WTC11 (cell line): ENCODE results near the gene XKR8.

Experiments used
- JAZF1 ChIP-seq: fragments of 250-450 bp; sonication (Bioruptor Pico); IDR thresholded peaks from 2 replicates; pipeline ENCODE4 v1.9.0; 2021; ENCODE audit warnings: moderate library complexity, mild to moderate bottlenecking, inconsistent platforms
- NFYB ChIP-seq: sonication (generic); formaldehyde crosslinking; conservative IDR thresholded peaks from 2 replicates; pipeline ENCODE4 v1.8.0; 2022; ENCODE audit warnings: low read depth, missing genetic modification reagents
- NR1H2 ChIP-seq: sonication (generic); formaldehyde crosslinking; IDR thresholded peaks from 2 replicates; pipeline ENCODE4 v1.9.0; 2021; ENCODE audit warnings: mild to moderate bottlenecking, moderate library complexity, missing genetic modification reagents
- SMAD3 ChIP-seq: sonication (generic); formaldehyde crosslinking; IDR thresholded peaks from 2 replicates; pipeline ENCODE4 v1.8.0; 2022; ENCODE audit warnings: missing genetic modification reagents, mild to moderate bottlenecking, borderline replicate concordance
- TCF7 ChIP-seq: sonication (generic); formaldehyde crosslinking; IDR thresholded peaks from 2 replicates; pipeline ENCODE4 v1.8.0; 2022; ENCODE audit warnings: mild to moderate bottlenecking, low read depth, missing genetic modification reagents, moderate library complexity
- ZBTB21 ChIP-seq: sonication (generic); formaldehyde crosslinking; IDR thresholded peaks from 2 replicates; pipeline ENCODE4 v1.8.1; 2023; ENCODE audit warnings: mild to moderate bottlenecking, missing genetic modification reagents, borderline replicate concordance
- TF ChIP-seq, protein P1 (sequence below): fragments of 250-450 bp; sonication (Bioruptor Pico); conservative IDR thresholded peaks from 2 replicates; pipeline ENCODE4 v1.9.0; 2021; ENCODE audit warnings: mild to moderate bottlenecking
- TF ChIP-seq, protein P2 (sequence below): fragments of 200-600 bp; IDR thresholded peaks from 2 replicates; pipeline ENCODE4 v1.8.0; 2022; ENCODE audit warnings: antibody characterized with exemption
- TF ChIP-seq, protein P3 (sequence below): sonication (generic); formaldehyde crosslinking; IDR thresholded peaks from 2 replicates; pipeline ENCODE4 v1.8.0; 2022; ENCODE audit warnings: mild to moderate bottlenecking, missing genetic modification reagents
- TF ChIP-seq, protein P4 (sequence below): sonication (generic); formaldehyde crosslinking; IDR thresholded peaks from 2 replicates; pipeline ENCODE4 v1.8.1; 2023; ENCODE audit warnings: mild to moderate bottlenecking, missing genetic modification reagents, moderate library complexity

DNA sequence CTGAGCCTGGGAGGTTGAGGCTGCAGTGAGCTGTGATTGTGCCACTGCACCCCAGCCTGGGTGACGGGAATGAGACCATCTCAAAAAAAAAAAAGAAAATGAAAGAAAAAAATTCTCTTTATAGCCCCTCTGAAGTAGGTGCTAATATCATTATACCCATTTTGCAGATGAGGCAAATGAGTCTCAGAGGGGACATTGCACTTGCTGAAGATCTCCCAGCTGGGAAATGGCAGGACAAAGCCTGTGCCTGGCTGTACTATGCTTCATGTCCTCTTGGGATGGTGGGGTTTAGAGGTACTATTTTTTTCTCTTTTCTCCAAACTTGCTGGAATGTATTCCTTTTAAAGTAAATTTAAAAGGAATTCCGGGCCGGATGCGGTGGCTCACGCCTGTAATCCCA is 23.4 kb upstream of the XKR8 start:
- TF ChIP-seq, protein P1, sequence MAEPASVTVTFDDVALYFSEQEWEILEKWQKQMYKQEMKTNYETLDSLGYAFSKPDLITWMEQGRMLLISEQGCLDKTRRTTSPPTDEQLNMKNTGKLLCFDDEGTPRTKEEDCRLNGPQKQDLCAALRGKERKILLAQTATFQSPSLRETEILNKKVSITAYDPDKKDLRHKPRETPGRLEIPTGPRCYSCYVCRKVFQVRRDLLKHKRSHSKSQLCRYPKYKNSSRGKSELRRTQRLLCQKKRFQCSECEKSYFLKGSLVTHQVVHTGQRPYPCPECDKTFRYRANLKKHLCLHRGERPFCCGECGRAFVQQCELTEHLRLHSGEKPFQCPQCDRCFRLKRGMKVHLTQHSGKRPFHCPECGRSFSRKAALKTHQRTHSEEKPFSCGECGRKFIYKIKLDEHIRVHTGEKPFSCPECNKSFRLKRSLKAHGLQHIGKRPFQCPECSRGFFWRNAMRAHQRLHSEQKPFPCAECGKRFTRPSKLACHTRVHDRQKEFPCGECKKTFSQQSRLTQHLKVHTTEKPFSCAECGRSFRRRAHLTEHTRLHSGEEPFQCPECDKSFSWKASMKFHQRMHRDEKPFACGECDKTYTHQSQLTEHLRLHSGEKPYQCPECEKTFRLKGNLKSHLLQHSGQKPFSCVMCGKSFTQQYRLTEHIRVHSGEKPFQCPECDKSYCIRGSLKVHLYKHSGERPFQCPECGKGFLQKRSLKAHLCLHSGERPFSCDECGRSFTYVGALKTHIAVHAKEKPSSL (CRISPR knock-in tag) = no peak
- TF ChIP-seq NFYB (CRISPR knock-in tag) (no peak), SMAD3 (CRISPR knock-in tag) (no peak), JAZF1 (CRISPR knock-in tag) (no peak), TCF7 (CRISPR knock-in tag) (no peak), ZBTB21 (no peak), NR1H2 (CRISPR knock-in tag) (no peak)
- TF ChIP-seq, protein P2, sequence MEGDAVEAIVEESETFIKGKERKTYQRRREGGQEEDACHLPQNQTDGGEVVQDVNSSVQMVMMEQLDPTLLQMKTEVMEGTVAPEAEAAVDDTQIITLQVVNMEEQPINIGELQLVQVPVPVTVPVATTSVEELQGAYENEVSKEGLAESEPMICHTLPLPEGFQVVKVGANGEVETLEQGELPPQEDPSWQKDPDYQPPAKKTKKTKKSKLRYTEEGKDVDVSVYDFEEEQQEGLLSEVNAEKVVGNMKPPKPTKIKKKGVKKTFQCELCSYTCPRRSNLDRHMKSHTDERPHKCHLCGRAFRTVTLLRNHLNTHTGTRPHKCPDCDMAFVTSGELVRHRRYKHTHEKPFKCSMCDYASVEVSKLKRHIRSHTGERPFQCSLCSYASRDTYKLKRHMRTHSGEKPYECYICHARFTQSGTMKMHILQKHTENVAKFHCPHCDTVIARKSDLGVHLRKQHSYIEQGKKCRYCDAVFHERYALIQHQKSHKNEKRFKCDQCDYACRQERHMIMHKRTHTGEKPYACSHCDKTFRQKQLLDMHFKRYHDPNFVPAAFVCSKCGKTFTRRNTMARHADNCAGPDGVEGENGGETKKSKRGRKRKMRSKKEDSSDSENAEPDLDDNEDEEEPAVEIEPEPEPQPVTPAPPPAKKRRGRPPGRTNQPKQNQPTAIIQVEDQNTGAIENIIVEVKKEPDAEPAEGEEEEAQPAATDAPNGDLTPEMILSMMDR = no peak
- TF ChIP-seq, protein P3, sequence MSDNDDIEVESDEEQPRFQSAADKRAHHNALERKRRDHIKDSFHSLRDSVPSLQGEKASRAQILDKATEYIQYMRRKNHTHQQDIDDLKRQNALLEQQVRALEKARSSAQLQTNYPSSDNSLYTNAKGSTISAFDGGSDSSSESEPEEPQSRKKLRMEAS (CRISPR knock-in tag) = no peak
- TF ChIP-seq, protein P4, sequence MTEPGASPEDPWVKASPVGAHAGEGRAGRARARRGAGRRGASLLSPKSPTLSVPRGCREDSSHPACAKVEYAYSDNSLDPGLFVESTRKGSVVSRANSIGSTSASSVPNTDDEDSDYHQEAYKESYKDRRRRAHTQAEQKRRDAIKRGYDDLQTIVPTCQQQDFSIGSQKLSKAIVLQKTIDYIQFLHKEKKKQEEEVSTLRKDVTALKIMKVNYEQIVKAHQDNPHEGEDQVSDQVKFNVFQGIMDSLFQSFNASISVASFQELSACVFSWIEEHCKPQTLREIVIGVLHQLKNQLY (CRISPR knock-in tag) = no peak
